Adrenal gland (tissue), 12 donors: Measurements from ENCODE around the gene ASB1. TPM values are rescaled to one million over a fixed set of nuclear protein-coding genes. Genes with fewer than 3 reads are reported as not detected.

ENCODE experiments used
- DNase-seq, 7 donors: peaks; one replicate each; pipeline ENCODE4 v3.0.0-alpha.2; 2019 to 2020
- H3K27ac ChIP-seq, 5 donors: fragments of 200-600 bp; sonication (generic) in 4 of 5; 1 replicate in 3 of 5; 2 replicates in 2 of 5; pipeline versions ENCODE4 v1.5.1 to v1.8.0; 2016 to 2020; ENCODE audit warnings: mild to moderate bottlenecking in 1 of 5
- H3K27me3 ChIP-seq: fragments of 200-600 bp; 2 replicates; pipeline ENCODE4 v1.8.0; 2021
- H3K36me3 ChIP-seq, 2 donors: fragments of 200-600 bp; replicated peaks in 1 of 2; 1 replicate in 1 of 2; 2 replicates in 1 of 2; pipeline versions ENCODE4 v1.5.1 to v1.8.0; 2018 to 2022
- H3K4me1 ChIP-seq, 2 donors: fragments of 200-600 bp; replicated peaks in 1 of 2; 1 replicate in 1 of 2; 2 replicates in 1 of 2; pipeline versions ENCODE4 v1.5.1 to v1.8.0; 2018 to 2021
- H3K4me3 ChIP-seq, 4 donors: fragments of 200-600 bp; sonication (generic) in 3 of 4; one replicate each; pipeline ENCODE4 v1.5.1; 2016 to 2018
- H3K9me3 ChIP-seq, 3 donors: fragments of 200-600 bp; sonication (generic) in 1 of 3; replicated peaks in 1 of 3; 1 replicate in 2 of 3; 2 replicates in 1 of 3; pipeline versions ENCODE4 v1.5.1 to v1.8.0; 2016 to 2021
- CTCF ChIP-seq, 6 experiments: fragments of 450-650 bp in 4 of 6; fragments of 200-600 bp in 2 of 6; sonication (generic) in 1 of 6; IDR thresholded peaks; 1 replicate in 5 of 6; 2 replicates in 1 of 6; pipeline versions ENCODE4 v1.5.1 to v1.8.0; 2016 to 2021; ENCODE audit warnings: antibody characterized with exemption in 6 of 6, mild to moderate bottlenecking in 2 of 6, moderate library complexity in 1 of 6
- POLR2A ChIP-seq, 2 donors: fragments of 450-650 bp; IDR thresholded peaks; one replicate each; pipeline ENCODE4 v1.6.1; 2017; ENCODE audit warnings: antibody characterized with exemption in 2 of 2, mild to moderate bottlenecking in 2 of 2, moderate library complexity in 1 of 2
- WGBS, 4 donors: extraction: QIAGEN DNeasy Blood & Tissue Kit in 2 of 4; methylation state at CpG; one replicate each; pipeline versions ENCODE4 v1.1.5 to v1.1.7; 2013 to 2017; 5-methylcytosine and 5-hydroxymethylcytosine counted together
- intact Hi-C, 2 donors: fragments of 100-400 bp; cut with DNase I; formaldehyde crosslinking; loops; one replicate each; pipeline versions ENCODE4 v1.14.1 to v1.15.0; 2022 to 2023
- polyA plus RNA-seq, 3 donors: library from polyadenylated mRNA; stranded (reverse); fragments of 200-250 nt in 2 of 3; fragments of 350-450 nt in 1 of 3; fragmentation: Illumina TruSeq in 1 of 3; extraction: RNeasy Lipid Tissue Mini Kit (QIAGEN cat#74804) in 1 of 3; gene quantifications; one replicate each; pipeline ENCODE4 v1.2.3, GENCODE V29; 2013 to 2014
- total RNA-seq, 9 donors: library from RNA; depleted of rRNA in 4 of 9; stranded (reverse); fragments of >200 nt in 4 of 9; fragments of 120-200 nt in 1 of 9; fragmentation: NEBNext Ultra II Directional in 1 of 9; extraction: Animal tissue kit (Norgen Biotek cat#: 25700) in 1 of 9; gene quantifications; one replicate each; pipeline versions ENCODE4 v1.1.0 to v1.2.4, GENCODE V29; 2013 to 2023
- donor health status: healthy with polysubstance abuse.
- donor health status: Bipolar disorder and iron deficiency.
- donor health status: DM: yes; HTN: yes; CAD: no.
- donor health status: DM: no; HTN: no; CAD: no.
- donor health status: DM: no; HTN: no; CAD: no.
- donor health status: DM: yes; HTN: yes; CAD: no.

Gene ASB1
- total and polyA plus RNA-seq, 12 donors = 12.2 to 28.8 (median 19.6) TPM

- no peaks in the 10 kb centered on the region for H3K9me3 ChIP-seq
- no peak overlapping the region for H3K4me3 ChIP-seq
- TF ChIP-seq CTCF (IDR thresholded peaks at IDR 0.05) = no peak
- TF ChIP-seq POLR2A (IDR thresholded peaks at IDR 0.05) = no peak
- H3K4me1 ChIP-seq = peaks cover 7 to 8% of the 10 kb centered on the region in 2 donors
- peaks cover 0 to 37% of the 10 kb centered on the region in 2 donors for H3K36me3 ChIP-seq
- 94 to 97% (median 96%) methylated on average over 6 to 8 of the region's 8 CpGs for WGBS, 4 donors
- peak in 1 of 7 donors; percentile 34 for DNase-seq
- H3K27ac ChIP-seq = no peak overlapping the region
- H3K27me3 ChIP-seq = no peaks in the 10 kb centered on the region
- intact Hi-C loops = no loop called here
Measured at GRCh38 chr2:238446371-238446770, 19.6 kb downstream of the ASB1 start.

- TF ChIP-seq POLR2A (IDR thresholded peaks at IDR 0.05) (no peak), CTCF (IDR thresholded peaks at IDR 0.05) (no peak)
- 85 to 92% (median 87%) methylated on average over 16 to 19 of the region's 19 CpGs for WGBS, 4 donors
- no peaks in the 10 kb centered on the region for H3K9me3 ChIP-seq
- intact Hi-C loops = no loop called here
- peak overlapping the region in 2 of 5 donors; percentile 13 to 31 for H3K27ac ChIP-seq
- H3K4me1 ChIP-seq = peaks cover 0 to 7% of the 10 kb centered on the region in 2 donors
- no peak overlapping the region for H3K4me3 ChIP-seq
- no peaks in the 10 kb centered on the region for H3K27me3 ChIP-seq
- peak in 1 of 7 donors; percentile 50 for DNase-seq
- H3K36me3 ChIP-seq = peaks cover 0 to 37% of the 10 kb centered on the region in 2 donors
Measured at GRCh38 chr2:238448031-238448955, 21.6 kb downstream of the ASB1 start.

DNA sequence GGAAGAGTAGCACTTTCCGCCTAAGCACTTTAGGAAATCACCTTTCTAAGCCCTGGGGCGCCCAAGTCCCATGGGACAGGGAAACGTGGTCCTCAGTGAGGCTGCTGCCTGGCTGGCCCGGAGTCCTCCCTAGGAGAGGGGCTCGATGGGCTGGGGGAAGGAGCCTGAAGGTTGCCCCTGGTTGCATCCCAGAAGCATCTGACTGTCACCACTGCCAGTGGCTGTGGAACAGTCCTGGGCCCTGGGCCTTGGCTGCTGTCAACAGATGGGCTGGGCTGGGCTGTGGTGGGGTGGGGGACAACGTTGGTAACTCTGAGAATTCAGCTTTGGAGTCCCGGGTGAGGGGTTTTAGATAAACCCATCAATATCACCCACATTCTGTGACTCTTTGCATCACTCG is 22.5 kb downstream of the ASB1 start:
- intact Hi-C loops = no loop called here
- DNase-seq = peak in 1 of 7 donors; percentile 50
- peak overlapping the region in 3 of 5 donors; percentile 13 to 73 (median 51) for H3K27ac ChIP-seq
- no peaks in the 10 kb centered on the region for H3K9me3 ChIP-seq
- peaks cover 0 to 37% of the 10 kb centered on the region in 2 donors for H3K36me3 ChIP-seq
- 89 to 96% (median 90%) methylated on average over 5 to 8 of the region's 8 CpGs for whole genome bisulfite sequencing, 4 donors
- H3K4me1 ChIP-seq = peaks cover 0 to 7% of the 10 kb centered on the region in 2 donors
- no peaks in the 10 kb centered on the region for H3K27me3 ChIP-seq
- no peak overlapping the region for H3K4me3 ChIP-seq
- TF ChIP-seq CTCF (IDR thresholded peaks at IDR 0.05) = no peak
- TF ChIP-seq POLR2A (IDR thresholded peaks at IDR 0.05) = no peak

DNA sequence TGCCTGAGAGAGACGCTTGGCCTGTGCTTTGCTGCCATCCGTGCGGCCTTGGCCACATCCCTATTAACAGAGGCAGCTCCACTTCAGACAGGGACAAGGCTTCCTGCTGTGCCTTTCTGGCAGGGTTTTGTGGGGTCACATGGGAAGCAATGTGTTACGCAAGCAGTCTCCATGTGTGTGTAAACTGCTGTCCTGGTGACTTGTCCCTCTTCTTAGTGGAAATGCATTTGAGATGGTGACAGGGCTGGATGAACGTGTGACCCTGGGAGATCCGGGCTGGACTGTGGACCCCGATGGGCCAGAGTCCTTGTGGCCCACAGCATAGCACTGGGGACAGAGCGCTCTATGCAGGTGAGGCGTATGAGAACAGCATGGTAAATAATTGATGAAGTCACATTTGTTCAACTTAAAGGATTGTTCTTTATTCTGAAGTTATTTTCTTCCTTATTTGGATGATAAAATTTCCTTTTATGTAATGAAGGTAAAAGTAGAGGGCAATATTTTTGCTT is 23.2 kb downstream of the ASB1 start:
- 47 to 63% (median 49%) methylated on average over 9 of the region's 9 CpGs for WGBS, 4 donors
- H3K4me3 ChIP-seq = no peak overlapping the region
- intact Hi-C loops = loop anchor here in 1 of 2 donors (10.0 kb wide), 1 partner anchor 85 kb away; no protein-coding TSS in a partner anchor
- H3K9me3 ChIP-seq = no peaks in the 10 kb centered on the region
- no peaks in the 10 kb centered on the region for H3K27me3 ChIP-seq
- TF ChIP-seq CTCF (IDR thresholded peaks at IDR 0.05) = no peak
- peak in 1 of 2 donors; percentile 48 for TF ChIP-seq POLR2A (IDR thresholded peaks at IDR 0.05)
- peaks cover 0 to 30% of the 10 kb centered on the region in 2 donors for H3K36me3 ChIP-seq
- peaks cover 0 to 7% of the 10 kb centered on the region in 2 donors for H3K4me1 ChIP-seq
- DNase-seq = peak; percentile 80 to 96 (median 93)
- H3K27ac ChIP-seq = peak overlapping the region in 3 of 5 donors; percentile 13 to 73 (median 51)
